Activated naive CD4-positive, alpha-beta T cell treated with anti-CD3 and anti-CD28 coated beads for 36 hours (primary cell): ENCODE data around the gene DARS1. TPM values are rescaled to one million over a fixed set of nuclear protein-coding genes. Genes with fewer than 3 reads are reported as not detected.

Source experiments
- CTCF ChIA-PET: fragments of 350-600 bp; sonication (Branson Sonifier 250); formaldehyde crosslinking; loops from one replicate; lab custom pipeline; 2021; ENCODE audit warnings: antibody characterized with exemption; lab: Charles Lee
- DNase-seq: peaks from one replicate; pipeline ENCODE4 v3.0.0-alpha.2; 2020
- H3K27ac Mint-ChIP-seq: one replicate; pipeline ENCODE4 v1.8.0; 2021; ENCODE audit warnings: mild to moderate bottlenecking, mixed read lengths
- H3K27me3 Mint-ChIP-seq: one replicate; pipeline ENCODE4 v1.8.0; 2021; ENCODE audit warnings: low read depth, mixed read lengths
- H3K36me3 Mint-ChIP-seq: one replicate; pipeline ENCODE4 v1.8.0; 2021; ENCODE audit warnings: low read depth, mixed read lengths
- H3K4me1 Mint-ChIP-seq: one replicate; pipeline ENCODE4 v1.8.0; 2021; ENCODE audit warnings: low read depth, mixed read lengths
- H3K4me3 Mint-ChIP-seq: one replicate; pipeline ENCODE4 v1.8.0; 2021; ENCODE audit warnings: mild to moderate bottlenecking, moderate library complexity, mixed read lengths
- H3K9me3 Mint-ChIP-seq: one replicate; pipeline ENCODE4 v1.8.0; 2021; ENCODE audit warnings: mixed read lengths
- intact Hi-C: fragments of 100-400 bp; cut with micrococcal nuclease; formaldehyde crosslinking; loops from one replicate; pipeline ENCODE4 v1.15.1; 2023
- total RNA-seq, 2 experiments: library from RNA; stranded (reverse); gene quantifications; one replicate each; pipeline ENCODE4 v1.2.3, GENCODE V29; 2021

DARS1 gene
- total RNA-seq, 2 experiments from 2014 or later: 161 to 177 TPM

- Mint-ChIP-seq H3K4me3 (no peak overlapping the region), H3K9me3 (no peaks in the 10 kb centered on the region), H3K4me1 (peaks cover 53% of the 10 kb centered on the region), H3K27ac (no peak overlapping the region), H3K27me3 (no peaks in the 10 kb centered on the region), H3K36me3 (peaks cover 92% of the 10 kb centered on the region)
- CTCF ChIA-PET: interaction anchor here (1.2 kb wide), 2 partner anchors 19 to 513 kb away, joined by 3 read pairs; no protein-coding TSS in a partner anchor
- intact Hi-C loops: loop anchor here (1.0 to 5.0 kb wide), 2 partner anchors 33 to 512 kb away; partner anchors contain the start of gene LCT
- DNase-seq: peak; percentile 29
These were observed 114.9 kb downstream of the DARS1 start for GRCh38 chr2:135870571-135870970.

- intact Hi-C loops: loop anchor here (5.0 kb wide), 1 partner anchor 91 kb away; no protein-coding TSS in a partner anchor
- Mint-ChIP-seq H3K4me1 (peaks cover 14% of the 10 kb centered on the region), H3K4me3 (no peak overlapping the region), H3K9me3 (no peaks in the 10 kb centered on the region), H3K27ac (no peak overlapping the region), H3K36me3 (peaks cover 75% of the 10 kb centered on the region), H3K27me3 (no peaks in the 10 kb centered on the region)
- CTCF ChIA-PET: no interaction called here
- no peak for DNase-seq
These were observed 122.2 kb downstream of the DARS1 start for GRCh38 chr2:135863233-135863632.

- H3K4me1 Mint-ChIP-seq: peaks cover 11% of the 10 kb centered on the region
- no peak overlapping the region for H3K4me3 Mint-ChIP-seq
- no peak for DNase-seq
- intact Hi-C loops: loop anchor here (5.0 kb wide), 1 partner anchor 90 kb away; no protein-coding TSS in a partner anchor
- H3K27ac Mint-ChIP-seq: no peak overlapping the region
- no peaks in the 10 kb centered on the region for H3K9me3 Mint-ChIP-seq
- CTCF ChIA-PET: no interaction called here
- H3K36me3 Mint-ChIP-seq: peaks cover 75% of the 10 kb centered on the region
- no peaks in the 10 kb centered on the region for H3K27me3 Mint-ChIP-seq
These were observed 122.7 kb downstream of the DARS1 start for GRCh38 chr2:135862718-135863117.

Other genes starting within 250 kb of the DARS1 start
- gene UBXN4, start 243.8 kb downstream of the DARS1 start, total RNA-seq: 100 to 1,000 TPM; 100 to 105 TPM
- under 1 TPM; 0.05 to 0.07 TPM for gene LCT, start 148.4 kb downstream of the DARS1 start, total RNA-seq
- 100 to 1,000 TPM; 221 to 226 TPM for gene MCM6, start 109.2 kb downstream of the DARS1 start, total RNA-seq
- 10 to 100 TPM; 70.2 to 72.6 TPM for gene CXCR4, start 132.5 kb upstream of the DARS1 start, total RNA-seq